GM19438 (cell line): ENCODE results near the gene AKAP13.
A peak's percentile ranks its signal among the peaks of the same experiment; 100 is the strongest.

Experiments
- ATAC-seq: cut with Tn5 transposase; IDR thresholded peaks from one replicate; pipeline ENCODE4 v1.9.1; 2021; ENCODE audit warnings: low read depth; ENCODE audit not compliant: unreplicated experiment

AKAP13 gene

DNA sequence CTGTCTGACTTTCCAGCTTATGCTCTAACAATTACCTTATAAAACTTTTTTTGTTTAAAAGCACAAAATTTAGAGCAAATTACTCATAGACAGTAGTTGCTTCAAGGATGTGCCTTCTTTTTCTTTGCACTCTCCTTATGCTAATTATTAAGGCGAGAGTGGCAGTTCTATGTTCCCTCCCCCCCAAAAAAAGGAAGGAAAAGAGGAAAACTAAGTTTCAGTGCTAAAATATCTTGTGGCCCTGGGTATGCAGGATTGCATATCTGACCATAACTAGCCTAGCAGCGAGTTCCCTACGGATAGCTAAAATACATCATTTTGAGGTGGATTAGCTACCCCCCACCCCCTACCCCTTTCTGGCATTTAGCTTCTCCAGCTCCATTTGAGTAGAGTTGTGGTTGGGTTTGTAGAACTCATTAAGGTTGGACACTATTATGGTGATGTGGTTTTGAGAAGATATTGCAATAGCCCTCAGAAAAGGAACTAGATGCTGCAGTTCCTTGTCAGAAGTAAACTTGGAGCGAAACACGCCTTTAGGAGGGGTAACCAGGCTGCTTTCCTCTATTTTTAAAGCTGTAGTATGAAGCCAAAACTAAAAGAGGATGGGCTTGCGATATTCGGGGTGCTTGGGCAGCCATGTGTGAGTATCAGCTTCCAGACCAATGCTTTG, 174.6 kb downstream of the AKAP13 start:
- ATAC-seq: peak; percentile 71

DNA sequence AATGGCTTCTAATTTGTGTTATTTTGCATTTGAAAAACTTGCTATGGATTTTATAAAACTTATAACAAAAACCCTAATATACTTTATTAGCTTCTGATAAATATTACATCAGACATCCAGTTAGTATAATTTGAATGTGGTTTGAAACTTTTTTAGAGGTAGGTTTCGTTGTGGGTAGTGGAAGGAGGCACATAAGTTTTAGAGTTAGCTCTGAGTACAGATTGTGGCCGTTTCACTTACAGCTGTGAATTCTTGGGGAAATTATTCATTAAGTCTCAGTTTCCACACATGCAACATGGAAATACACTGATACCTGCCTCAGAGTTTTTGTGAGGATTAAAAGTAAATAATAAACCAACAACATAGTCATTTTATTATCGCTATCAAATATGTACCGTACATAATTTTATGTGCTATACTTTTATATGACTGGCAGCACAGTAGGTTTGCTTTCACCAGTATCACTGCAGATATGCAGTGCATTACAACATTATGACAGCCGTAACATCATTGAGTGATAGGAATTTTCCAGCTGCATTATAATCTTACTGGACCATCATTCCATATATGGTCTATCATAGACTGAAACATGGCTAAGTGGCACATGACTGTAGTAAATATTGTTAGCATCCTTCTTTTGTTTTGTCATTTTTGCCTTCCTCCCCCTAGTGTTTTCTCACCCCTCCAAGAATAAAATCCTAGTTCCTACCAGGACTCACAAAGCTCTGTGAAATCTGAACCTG, 175.6 kb downstream of the AKAP13 start:
- peak; percentile 70 for ATAC-seq

DNA sequence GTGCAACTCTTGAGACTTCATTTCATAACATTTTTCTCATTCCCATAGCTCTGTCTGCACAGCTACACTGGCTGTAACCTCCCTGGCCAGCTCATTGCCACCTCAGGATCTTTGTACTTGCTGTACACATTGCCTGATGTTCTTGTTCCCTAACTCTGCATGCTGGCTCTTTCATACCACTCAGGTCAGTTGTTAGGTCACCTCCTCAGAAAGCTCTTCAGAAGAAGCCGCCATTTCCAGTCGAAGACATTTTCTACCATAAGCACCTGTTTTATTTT, 176.2 kb downstream of the AKAP13 start:
- ATAC-seq: no peak

DNA sequence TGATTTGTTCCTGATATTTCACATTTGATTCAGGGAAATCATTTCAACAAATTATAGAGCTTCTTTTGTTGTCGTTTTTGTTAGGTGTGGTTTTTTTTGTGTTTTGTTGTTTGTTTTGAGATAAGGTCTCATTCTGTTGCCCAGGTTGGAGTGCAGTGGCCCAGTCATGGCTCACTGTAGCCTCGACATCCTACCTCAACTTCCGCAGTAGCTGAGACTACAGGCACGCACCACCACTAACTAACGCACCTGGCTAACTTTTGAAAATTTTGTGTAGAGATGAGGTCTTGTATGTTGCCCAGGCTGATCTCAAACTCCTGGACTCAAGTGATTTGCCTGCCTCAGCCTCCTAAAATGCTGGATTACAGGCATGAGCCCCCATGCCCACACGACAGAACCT, 177.0 kb downstream of the AKAP13 start:
- no peak for ATAC-seq

DNA sequence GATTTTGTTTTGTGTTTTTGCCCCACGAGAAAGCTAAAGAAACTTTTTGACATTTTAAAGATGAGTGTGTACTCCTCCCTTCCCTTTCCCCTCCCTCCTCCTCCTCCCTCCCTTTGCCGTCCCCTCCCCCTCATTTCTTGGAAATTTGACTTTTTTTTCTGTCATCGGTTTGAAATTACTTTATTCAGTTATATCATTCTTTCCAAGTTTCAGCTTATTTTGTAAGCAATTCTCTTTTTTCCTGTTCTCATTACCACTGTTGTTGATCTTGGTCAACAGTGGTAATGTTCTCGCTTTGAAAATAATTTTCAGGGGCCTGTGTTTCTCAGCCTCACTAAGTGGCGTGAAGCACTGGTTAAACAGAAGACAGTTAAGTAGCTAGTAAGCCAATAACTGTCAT, 178.4 kb downstream of the AKAP13 start:
- ATAC-seq: no peak

DNA sequence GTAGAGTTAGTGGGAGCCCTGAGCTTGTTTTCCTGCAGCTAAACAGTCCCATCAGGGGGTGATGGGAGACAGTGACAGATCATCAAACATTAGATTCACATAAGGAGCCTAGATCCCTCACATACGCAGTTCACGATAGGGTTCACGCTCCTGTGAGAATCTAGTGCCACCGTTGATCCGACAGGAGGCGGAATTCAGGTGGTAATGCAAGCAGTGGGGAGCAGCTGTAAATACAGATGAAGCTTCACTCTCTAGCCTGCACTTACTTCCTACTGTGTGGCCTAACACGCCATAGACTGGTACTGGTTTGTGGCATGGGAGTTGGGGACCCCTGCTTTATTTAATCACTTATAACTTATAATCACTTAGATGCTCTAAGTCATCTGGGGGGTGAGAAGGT, 179.1 kb downstream of the AKAP13 start:
- ATAC-seq: no peak

DNA sequence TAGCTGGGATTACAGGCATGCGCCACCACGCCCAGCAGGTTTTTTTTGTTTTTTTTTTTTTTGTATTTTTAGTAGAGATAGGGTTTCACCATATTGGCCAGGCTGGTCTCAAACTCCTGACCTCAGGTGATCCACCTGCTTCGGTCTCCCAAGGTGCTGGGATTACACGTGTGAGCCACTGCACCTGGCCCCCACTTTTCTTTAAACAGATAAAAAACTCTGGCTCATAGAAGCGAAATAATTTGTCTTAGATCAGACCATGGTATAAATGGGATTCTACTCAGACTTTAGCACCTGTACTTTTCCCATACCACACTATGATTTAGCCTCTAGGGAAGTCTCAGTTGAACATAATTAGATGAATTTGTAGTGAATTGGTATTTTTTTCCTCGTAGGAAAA, 182.4 kb downstream of the AKAP13 start:
- no peak for ATAC-seq

DNA sequence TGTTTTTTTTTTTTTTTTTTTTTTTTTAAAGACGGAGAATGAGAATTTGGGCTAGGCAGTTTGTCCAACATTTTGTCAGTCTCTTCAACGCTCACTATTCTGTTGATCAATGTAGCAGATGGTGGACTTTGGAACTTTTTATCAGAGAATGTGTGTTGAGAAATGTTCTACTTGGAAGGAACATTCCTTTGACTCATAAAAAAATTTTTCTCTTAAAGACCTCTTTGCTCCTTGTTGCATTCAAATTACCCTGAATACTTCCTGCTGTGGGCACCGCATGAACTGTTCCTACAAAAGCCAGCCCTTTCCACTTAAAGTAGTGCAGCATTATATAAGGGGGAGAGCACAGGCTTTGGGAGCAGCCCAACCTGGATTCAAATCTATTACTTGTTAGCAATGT, 182.9 kb downstream of the AKAP13 start:
- ATAC-seq: no peak

DNA sequence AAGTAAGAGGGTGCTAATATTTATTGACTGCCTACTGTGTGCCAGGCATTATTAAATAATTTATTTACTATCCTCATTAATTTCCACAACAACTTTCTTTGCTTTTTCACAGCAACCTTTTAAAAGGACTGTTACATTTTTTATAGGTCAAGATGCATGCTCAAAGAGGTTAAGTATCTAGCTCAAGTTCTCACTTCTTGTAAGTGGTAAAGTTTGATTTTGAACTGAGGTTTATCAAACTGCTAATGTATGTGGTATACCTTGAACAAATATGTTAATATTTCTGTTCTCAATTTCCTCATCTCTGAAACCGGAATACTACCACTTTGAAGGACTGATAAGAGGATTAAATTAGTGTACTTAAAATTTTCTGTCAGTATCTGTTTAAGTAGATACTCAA, 183.3 kb downstream of the AKAP13 start:
- ATAC-seq: no peak

DNA sequence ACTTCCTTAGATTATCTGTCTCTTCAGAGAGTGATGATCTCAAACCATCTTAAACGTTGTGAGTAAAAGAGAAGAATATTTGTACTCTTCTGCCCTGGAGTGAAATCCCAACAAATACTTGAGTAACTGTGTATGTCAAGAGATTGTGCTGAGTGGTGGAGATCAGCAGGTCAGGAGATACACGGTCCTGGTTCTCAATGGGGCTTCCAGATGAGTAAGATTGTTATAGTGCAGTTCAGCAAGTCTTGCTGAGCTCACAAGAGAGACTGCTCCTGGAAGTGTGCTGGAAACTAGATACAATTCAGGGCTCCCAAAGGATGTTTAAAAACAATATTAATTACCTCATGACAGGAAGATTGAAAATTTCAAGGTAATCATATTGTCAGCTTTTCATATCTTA, 184.3 kb downstream of the AKAP13 start:
- ATAC-seq: no peak

DNA sequence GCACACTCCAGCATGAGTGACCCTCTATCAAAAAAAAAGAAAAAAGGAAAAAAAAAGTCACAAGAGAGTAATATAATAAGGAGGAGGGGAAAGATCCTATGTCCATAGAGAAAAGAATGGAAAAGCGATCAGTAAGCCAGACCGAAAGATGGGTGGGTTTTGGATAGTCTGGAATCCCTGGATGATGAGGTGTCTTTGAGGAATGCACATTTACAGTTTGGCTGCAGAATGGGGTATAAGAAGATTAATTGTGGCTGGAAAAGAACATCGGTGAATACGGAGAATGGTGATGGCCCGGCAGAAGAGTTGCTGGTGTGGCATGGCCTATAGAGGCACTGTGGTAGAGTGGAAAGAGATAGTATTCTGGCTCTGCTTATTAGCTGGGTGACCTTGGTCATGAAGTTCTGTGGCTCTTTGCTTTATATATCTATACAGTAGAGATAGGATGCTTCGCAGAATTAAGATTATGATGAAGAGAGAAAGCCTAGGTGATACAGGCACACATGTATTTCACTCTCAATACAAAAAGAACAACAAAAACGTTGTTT, 187.9 kb downstream of the AKAP13 start:
- no peak for ATAC-seq

DNA sequence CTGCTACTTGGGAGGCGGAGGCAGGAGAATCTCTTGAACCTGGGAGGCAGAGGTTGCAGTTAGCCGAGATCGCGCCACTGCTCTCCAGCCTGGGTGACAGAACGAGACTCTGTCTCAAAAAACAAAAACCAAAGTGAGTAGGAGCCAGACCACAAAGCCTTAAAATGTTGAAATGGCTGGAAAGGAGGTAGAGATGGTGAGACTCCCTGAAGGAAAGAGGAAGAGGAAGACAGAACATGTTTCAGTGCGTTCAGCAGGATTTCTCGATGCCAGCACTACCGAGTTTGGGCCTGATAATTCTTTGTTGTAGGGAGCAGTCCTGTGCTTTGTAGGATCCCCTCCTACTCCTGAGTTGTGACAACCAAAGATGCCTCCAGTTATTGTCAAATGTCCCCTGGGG, 189.9 kb downstream of the AKAP13 start:
- no peak for ATAC-seq

DNA sequence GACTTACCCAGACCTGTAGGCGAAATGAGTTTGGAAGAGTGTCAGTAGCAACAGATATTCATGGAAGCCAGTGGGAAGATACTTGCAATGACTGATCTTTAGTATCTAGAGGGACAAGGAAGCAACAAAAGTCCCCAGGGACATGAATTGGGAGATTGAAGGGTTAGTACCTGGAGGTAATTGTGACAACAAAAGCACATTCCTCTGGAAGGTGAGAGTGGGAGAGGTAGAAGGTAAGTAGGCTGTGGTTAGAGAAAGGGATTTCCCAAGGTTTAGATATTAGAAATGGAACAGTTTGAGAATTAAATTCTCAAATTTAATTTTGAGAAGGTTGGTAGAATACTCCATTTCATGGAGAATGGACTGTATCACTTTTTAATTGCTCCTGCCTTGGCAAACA, 191.4 kb downstream of the AKAP13 start:
- ATAC-seq: no peak

DNA sequence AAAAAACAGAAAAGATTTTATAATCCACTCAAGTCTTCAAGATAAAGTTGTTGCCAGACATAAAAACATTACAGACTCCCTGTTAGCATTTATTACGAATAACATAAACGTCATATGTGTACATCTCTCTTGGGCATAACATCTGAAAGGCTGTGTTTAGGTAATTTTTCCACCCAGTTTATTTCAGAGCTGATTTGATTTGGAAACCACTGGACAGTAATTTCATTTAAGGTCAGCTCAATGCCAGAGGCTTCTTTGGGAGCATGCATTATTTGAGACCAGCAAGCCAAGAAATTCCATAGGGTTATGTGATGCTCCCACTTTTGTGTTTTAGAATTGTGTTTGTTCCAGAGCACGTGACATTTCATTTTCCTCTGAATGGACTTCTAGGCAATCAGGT, 196.0 kb downstream of the AKAP13 start:
- no peak for ATAC-seq

DNA sequence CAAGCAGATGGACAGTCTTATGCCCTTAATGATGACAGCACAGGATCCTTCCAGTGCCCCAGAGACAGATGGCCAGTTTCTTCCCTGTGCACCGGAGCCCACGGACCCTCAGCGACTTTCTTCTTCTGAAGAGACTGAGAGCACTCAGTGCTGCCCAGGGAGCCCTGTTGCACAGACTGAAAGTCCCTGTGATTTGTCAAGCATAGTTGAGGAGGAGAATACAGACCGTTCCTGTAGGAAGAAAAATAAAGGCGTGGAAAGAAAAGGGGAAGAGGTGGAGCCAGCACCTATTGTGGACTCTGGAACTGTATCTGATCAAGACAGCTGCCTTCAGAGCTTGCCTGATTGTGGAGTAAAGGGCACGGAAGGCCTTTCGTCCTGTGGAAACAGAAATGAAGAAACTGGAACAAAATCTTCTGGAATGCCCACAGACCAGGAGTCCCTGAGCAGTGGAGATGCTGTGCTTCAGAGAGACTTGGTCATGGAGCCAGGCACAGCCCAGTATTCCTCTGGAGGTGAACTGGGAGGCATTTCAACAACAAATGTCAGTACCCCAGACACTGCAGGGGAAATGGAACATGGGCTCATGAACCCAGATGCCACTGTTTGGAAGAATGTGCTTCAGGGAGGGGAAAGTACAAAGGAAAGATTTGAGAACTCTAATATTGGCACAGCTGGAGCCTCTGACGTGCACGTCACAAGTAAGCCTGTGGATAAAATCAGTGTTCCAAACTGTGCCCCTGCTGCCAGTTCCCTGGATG, 198.7 kb downstream of the AKAP13 start:
- no peak for ATAC-seq

DNA sequence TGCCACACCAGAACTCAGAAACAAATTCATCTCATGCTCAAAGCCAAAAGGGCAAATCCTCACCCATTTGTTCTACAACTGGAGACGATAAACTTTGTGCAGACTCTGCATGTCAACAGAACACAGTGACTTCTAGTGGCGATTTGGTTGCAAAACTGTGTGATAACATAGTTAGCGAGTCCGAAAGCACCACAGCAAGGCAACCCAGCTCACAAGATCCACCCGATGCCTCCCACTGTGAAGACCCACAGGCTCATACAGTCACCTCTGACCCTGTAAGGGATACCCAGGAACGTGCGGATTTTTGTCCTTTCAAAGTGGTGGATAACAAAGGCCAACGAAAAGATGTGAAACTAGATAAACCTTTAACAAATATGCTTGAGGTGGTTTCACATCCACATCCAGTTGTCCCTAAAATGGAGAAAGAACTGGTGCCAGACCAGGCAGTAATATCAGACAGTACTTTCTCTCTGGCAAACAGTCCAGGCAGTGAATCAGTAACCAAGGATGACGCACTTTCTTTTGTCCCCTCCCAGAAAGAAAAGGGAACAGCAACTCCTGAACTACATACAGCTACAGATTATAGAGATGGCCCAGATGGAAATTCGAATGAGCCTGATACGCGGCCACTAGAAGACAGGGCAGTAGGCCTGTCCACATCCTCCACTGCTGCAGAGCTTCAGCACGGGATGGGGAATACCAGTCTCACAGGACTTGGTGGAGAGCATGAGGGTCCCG, 199.7 kb downstream of the AKAP13 start:
- ATAC-seq: no peak

DNA sequence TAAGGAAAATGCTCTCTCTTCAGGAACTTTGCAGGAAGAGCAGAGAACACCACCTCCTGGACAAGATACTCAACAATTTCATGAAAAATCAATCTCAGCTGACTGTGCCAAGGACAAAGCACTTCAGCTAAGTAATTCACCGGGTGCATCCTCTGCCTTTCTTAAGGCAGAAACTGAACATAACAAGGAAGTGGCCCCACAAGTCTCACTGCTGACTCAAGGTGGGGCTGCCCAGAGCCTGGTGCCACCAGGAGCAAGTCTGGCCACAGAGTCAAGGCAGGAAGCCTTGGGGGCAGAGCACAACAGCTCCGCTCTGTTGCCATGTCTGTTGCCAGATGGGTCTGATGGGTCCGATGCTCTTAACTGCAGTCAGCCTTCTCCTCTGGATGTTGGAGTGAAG, 200.5 kb downstream of the AKAP13 start:
- no peak for ATAC-seq

DNA sequence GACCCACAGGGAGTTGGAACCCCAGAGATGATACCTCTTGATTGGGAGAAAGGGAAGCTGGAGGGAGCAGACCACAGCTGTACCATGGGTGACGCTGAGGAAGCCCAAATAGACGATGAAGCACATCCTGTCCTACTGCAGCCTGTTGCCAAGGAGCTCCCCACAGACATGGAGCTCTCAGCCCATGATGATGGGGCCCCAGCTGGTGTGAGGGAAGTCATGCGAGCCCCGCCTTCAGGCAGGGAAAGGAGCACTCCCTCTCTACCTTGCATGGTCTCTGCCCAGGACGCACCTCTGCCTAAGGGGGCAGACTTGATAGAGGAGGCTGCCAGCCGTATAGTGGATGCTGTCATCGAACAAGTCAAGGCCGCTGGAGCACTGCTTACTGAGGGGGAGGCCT, 201.1 kb downstream of the AKAP13 start:
- no peak for ATAC-seq

DNA sequence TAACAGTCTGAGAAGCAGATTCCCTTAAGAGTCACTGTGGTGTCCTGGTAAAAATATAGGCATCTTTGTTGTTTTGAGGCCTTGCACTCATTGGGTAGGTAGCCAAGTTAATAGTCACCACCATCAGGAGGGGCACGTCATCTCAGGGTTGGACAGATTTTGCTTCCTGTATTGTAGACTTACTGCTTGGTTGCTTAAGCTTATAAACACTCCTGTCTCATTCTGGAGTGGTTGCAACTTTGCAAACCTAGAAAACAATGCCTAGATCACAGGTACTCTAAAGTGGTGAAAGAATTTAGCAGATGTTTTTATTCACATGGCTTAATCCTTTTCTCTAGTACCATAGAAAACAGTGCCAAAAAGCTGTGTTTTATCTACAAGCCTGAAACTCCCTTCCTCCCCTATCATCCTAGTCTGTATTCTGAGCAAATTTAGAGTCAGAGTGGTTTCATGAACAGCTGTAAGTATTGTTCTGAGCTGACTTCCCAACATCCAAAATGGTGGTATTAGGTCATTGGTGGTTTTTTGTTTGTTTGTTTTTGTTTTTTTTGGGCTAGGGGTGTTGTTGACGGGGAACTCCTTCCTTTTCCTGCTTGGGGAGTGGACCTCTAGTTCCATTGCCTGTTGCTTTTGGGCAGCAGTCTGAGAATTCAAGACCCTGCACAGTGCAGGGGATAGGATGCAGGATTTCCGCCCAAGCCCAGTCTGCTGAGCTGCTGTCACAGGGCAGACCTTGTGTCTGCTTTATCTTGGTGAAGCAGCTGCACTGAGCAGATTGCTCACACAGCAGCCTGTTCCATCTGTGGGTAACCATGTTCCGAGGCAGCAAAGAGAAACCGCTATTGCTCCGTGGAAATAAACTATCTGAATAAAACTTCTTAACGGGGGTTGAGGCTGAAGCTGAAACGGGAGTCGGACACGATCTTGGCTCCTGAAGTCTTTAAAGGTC, 202.0 kb downstream of the AKAP13 start:
- ATAC-seq: peak; percentile 60

DNA sequence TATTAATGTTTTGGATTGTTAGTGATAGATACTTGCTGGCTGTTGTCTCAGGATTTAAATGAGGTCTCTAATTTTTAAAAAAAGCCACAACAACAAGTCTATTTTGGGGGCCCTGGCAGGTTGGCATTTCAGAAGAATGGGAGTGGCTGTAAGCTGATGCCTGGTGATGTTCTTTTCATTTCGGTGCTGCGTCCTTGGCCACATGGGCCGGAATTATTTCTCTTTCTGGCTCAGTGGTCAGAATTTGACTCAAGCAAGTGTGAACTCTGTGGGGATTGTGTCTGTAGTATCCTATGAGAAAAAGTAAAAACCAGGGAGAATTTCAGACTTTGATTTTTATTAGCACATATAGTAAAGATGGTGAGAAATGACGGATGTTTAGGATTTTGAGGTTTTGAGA, 203.0 kb downstream of the AKAP13 start:
- ATAC-seq: no peak
